GM12891 (cell line): ENCODE data around the gene PCNX1.

Source experiments
- PAX5 ChIP-seq: IDR thresholded peaks from 2 replicates; pipeline ENCODE4 v1.6.1; 2011; ENCODE audit warnings: low read length, moderate library complexity, mild to moderate bottlenecking; ENCODE audit not compliant: insufficient read depth, severe bottlenecking
- POLR2A ChIP-seq: IDR thresholded peaks from 2 replicates; pipeline ENCODE4 v1.6.1; 2011; ENCODE audit warnings: low read depth, low read length, control low read depth
- POLR2AphosphoS5 ChIP-seq: IDR thresholded peaks from 2 replicates; pipeline ENCODE4 v1.6.1; 2011; ENCODE audit warnings: low read depth, low read length, control low read depth
- POU2F2 ChIP-seq: IDR thresholded peaks from 2 replicates; pipeline ENCODE4 v1.6.1; 2011; ENCODE audit warnings: low read depth, mild to moderate bottlenecking, control low read depth, low read length, moderate library complexity
- TAF1 ChIP-seq: IDR thresholded peaks from 2 replicates; pipeline ENCODE4 v1.6.1; 2011; ENCODE audit warnings: low read depth, low read length, control low read depth

- TF ChIP-seq POLR2A = no peak
- TF ChIP-seq POLR2AphosphoS5 = no peak
- TF ChIP-seq TAF1 = no peak
- TF ChIP-seq POU2F2 = no peak
- TF ChIP-seq PAX5 = no peak
These were observed 156.1 kb downstream of the PCNX1 start for GRCh38 chr14:71063351-71063750.
